Measurements from ENCODE around the gene C2CD2.

DNA sequence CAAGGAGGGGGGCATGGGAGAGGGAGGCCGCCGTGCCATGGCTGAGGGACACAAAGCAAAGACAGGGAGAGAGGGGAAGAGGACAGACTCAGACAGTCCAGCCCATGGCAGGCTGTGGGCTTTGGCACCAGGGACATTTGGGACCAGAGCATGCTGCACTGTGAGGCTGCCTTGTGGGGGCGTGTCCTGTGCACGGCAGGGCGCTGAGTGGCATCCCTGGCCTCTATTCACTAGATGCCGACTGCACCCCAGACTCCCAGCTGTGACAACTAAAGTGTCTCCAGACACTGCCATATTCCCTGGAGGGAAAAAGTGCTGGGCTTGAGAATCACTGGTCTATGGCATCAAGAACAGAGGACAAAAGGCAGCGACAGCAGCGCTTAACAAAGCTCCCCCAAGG lies 56.1 kb downstream of the C2CD2 start:
- TF ChIP-seq MAZ (IDR thresholded peaks at IDR 0.05; ENCODE audit: borderline replicate concordance, low read depth, low read length) (no peak), POLR2A (IDR thresholded peaks at IDR 0.05; ENCODE audit: low read depth, low read length) (no peak), NFE2L2 (IDR thresholded peaks at IDR 0.05; ENCODE audit: low read depth, low read length) (no peak), CHD1 (IDR thresholded peaks at IDR 0.05; ENCODE audit: low read depth, low read length) (no peak), BHLHE40 (IDR thresholded peaks at IDR 0.05; ENCODE audit: low read depth, low read length) (no peak), FOS (IDR thresholded peaks at IDR 0.05; ENCODE audit: low read depth, low read length) (no peak), MAFK (IDR thresholded peaks at IDR 0.05; ENCODE audit: low read depth, low read length) (no peak), CEBPB (IDR thresholded peaks at IDR 0.05; ENCODE audit: low read depth, low read length) (no peak), SMC3 (IDR thresholded peaks at IDR 0.05; ENCODE audit: low read depth, low read length) (no peak), RCOR1 (IDR thresholded peaks at IDR 0.05; ENCODE audit: insufficient replicate concordance, low read length) (no peak), RFX5 (IDR thresholded peaks at IDR 0.05; ENCODE audit: low read depth, low read length) (no peak)
- TF ChIP-seq, protein P1, sequence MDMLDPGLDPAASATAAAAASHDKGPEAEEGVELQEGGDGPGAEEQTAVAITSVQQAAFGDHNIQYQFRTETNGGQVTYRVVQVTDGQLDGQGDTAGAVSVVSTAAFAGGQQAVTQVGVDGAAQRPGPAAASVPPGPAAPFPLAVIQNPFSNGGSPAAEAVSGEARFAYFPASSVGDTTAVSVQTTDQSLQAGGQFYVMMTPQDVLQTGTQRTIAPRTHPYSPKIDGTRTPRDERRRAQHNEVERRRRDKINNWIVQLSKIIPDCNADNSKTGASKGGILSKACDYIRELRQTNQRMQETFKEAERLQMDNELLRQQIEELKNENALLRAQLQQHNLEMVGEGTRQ (IDR thresholded peaks at IDR 0.05; ENCODE audit: low read depth, low read length), result no peak
- TF ChIP-seq, protein P2, sequence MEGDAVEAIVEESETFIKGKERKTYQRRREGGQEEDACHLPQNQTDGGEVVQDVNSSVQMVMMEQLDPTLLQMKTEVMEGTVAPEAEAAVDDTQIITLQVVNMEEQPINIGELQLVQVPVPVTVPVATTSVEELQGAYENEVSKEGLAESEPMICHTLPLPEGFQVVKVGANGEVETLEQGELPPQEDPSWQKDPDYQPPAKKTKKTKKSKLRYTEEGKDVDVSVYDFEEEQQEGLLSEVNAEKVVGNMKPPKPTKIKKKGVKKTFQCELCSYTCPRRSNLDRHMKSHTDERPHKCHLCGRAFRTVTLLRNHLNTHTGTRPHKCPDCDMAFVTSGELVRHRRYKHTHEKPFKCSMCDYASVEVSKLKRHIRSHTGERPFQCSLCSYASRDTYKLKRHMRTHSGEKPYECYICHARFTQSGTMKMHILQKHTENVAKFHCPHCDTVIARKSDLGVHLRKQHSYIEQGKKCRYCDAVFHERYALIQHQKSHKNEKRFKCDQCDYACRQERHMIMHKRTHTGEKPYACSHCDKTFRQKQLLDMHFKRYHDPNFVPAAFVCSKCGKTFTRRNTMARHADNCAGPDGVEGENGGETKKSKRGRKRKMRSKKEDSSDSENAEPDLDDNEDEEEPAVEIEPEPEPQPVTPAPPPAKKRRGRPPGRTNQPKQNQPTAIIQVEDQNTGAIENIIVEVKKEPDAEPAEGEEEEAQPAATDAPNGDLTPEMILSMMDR (conservative IDR thresholded peaks at IDR 0.05; ENCODE audit: low read depth, low read length), result no peak
- TF ChIP-seq, protein P3, sequence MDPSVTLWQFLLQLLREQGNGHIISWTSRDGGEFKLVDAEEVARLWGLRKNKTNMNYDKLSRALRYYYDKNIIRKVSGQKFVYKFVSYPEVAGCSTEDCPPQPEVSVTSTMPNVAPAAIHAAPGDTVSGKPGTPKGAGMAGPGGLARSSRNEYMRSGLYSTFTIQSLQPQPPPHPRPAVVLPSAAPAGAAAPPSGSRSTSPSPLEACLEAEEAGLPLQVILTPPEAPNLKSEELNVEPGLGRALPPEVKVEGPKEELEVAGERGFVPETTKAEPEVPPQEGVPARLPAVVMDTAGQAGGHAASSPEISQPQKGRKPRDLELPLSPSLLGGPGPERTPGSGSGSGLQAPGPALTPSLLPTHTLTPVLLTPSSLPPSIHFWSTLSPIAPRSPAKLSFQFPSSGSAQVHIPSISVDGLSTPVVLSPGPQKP (IDR thresholded peaks at IDR 0.05; ENCODE audit: borderline replicate concordance, low read depth, low read length), result no peak
